ENCODE data around the gene JMJD7.

The JMJD7 gene

DNA sequence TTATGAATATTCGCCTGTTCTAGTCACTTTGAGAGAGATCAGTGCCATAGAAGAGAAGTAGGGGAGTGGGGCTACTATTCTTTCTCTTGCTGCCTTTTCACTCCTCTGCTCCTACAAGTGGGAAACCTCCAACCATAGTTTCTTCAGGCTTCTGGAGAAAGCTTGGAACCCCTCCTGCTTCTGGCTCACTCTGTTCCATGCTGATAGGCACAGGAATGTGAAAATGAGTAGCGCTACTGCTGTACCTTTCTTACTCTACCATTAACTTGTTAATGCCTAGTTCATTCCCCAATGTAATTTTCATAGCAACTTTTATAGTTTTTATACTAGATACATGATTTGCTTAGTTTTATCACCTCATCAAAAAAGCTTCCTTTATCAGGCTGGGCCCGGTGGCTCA, 26.7 kb upstream of the JMJD7 start:
- TF ChIP-seq, protein P1, sequence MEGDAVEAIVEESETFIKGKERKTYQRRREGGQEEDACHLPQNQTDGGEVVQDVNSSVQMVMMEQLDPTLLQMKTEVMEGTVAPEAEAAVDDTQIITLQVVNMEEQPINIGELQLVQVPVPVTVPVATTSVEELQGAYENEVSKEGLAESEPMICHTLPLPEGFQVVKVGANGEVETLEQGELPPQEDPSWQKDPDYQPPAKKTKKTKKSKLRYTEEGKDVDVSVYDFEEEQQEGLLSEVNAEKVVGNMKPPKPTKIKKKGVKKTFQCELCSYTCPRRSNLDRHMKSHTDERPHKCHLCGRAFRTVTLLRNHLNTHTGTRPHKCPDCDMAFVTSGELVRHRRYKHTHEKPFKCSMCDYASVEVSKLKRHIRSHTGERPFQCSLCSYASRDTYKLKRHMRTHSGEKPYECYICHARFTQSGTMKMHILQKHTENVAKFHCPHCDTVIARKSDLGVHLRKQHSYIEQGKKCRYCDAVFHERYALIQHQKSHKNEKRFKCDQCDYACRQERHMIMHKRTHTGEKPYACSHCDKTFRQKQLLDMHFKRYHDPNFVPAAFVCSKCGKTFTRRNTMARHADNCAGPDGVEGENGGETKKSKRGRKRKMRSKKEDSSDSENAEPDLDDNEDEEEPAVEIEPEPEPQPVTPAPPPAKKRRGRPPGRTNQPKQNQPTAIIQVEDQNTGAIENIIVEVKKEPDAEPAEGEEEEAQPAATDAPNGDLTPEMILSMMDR (IDR thresholded peaks at IDR 0.05; ENCODE audit: low read depth, low read length), result no peak
- no peak overlapping the region for H3K4me3 ChIP-seq (replicated peaks in 1 of 2; ENCODE audit: low read depth in 2 of 2, low read length in 2 of 2)
- DNase-seq (ENCODE audit: low read depth in 2 of 2), result no peak

DNA sequence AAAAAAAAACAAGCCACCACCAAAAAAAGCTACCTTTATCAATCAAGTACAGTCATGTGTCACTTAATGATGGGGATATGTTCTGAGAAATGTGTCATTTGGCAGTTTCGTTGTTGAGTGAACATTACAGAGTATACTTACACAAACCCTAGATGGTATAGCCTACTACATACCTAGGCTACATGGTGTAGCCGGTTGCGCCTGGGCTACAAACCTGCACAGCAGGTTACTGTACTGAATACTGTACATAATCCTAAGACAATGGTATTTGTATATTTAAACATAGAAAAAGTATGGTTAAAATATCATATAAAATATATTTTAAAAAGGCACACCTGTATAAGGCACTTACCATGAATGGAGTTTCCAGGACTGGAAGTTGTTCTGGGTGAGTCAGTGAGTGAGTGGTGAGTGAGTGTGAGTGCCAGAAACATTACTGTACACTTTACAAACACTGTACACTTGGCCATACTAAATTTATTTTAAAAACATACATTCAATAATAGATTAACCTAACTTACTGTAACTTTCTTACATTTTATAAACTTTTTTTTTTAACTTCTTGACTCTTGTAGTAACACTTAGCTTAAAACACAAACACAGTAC, 25.9 kb upstream of the JMJD7 start:
- no peak overlapping the region for H3K4me3 ChIP-seq (replicated peaks in 1 of 2; ENCODE audit: low read depth in 2 of 2, low read length in 2 of 2)
- TF ChIP-seq, protein P1 (IDR thresholded peaks at IDR 0.05; ENCODE audit: low read depth, low read length), result no peak
- peak in 1 of 2 donors; percentile 70 for DNase-seq (ENCODE audit: low read depth in 2 of 2)

DNA sequence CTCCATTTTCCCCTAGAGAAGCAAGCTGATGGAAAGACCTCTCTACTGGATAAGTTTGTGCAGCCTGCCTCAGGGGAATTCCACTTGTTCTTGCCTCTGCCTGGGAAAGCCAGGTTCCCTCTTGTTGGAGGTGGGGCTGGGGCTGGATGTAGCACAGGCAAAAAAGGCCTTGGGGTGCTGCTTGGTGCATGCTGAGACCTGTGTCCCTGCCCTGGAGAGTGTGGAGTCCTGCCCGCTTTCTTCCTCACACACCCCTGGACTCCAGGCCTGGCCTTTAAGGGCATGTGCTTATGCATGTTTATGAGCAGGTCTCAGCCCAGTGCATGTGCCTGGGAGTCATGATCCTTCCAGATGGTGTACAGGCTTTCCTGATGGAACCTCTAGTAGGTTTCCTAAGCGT, 23.5 kb upstream of the JMJD7 start:
- DNase-seq (ENCODE audit: low read depth in 2 of 2), result no peak
- TF ChIP-seq, protein P1 (IDR thresholded peaks at IDR 0.05; ENCODE audit: low read depth, low read length), result no peak

DNA sequence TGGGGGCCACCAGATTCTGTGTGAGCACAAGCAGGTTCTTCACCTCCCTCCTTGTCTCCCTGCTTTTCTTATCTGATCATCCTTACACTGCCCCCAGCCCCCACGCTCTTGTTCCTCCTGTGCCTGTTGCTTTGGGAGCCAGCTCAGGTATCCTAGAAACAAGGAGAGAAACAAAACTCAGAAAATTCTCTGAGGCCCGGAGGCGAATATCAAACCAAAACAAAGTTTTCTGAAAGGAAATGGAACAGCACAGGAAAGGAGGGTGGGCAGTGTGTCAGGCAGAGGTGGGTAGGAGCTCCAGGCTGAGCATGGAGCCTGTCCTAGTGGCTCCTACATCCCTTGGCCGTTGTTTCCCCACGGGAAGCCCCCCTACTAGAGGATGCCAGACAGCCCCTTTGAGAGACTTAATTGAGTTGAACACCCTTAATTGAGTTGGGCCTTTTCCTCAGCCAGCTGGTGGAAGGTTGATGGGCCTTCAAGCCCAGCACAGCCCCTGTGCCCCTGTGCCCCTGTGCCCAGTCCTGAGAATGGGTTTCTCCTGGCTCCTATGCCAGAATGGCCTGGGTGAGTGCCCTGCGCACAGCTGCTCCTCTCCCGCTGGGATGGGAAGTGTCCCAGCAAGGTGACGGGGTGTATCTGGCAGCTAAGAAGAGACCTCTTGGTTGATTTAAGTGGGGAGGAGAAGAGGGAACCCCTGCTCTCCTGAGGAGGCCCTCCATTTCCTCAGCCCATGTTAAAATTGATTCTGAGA, 22.8 kb upstream of the JMJD7 start:
- TF ChIP-seq, protein P1 (IDR thresholded peaks at IDR 0.05; ENCODE audit: low read depth, low read length), result no peak
- no peak for DNase-seq (ENCODE audit: low read depth in 2 of 2)
- H3K4me3 ChIP-seq (replicated peaks in 1 of 2; ENCODE audit: low read depth in 2 of 2, low read length in 2 of 2), result no peak overlapping the region

More for the DNA sequence above, 23.5 kb upstream of the JMJD7 start:
- no peak overlapping the region for H3K4me3 ChIP-seq (replicated peaks in 1 of 2; ENCODE audit: low read depth in 2 of 2, low read length in 2 of 2)

DNA sequence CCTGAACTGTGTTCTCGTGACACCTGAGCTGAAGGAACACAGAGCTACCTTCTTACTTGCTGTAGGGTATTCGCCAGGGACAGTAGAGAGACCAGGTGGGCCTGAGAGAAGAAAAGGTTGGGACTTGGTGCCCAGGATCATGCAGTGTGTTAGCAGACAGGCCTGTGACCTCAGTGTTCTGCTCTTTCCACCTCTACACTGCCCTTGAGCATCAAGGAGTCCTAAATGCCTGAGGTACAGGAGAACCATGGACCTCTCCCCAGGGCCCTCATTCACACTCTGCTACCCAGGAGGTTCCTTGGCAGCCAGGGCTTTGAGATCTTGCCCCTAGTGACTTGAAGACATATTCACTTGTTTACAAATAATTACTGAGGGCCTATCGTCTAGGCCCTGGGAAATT, 22.2 kb upstream of the JMJD7 start:
- TF ChIP-seq, protein P1 (IDR thresholded peaks at IDR 0.05; ENCODE audit: low read depth, low read length), result no peak
- H3K4me3 ChIP-seq (replicated peaks in 1 of 2; ENCODE audit: low read depth in 2 of 2, low read length in 2 of 2), result no peak overlapping the region
- DNase-seq (ENCODE audit: low read depth in 2 of 2), result no peak

DNA sequence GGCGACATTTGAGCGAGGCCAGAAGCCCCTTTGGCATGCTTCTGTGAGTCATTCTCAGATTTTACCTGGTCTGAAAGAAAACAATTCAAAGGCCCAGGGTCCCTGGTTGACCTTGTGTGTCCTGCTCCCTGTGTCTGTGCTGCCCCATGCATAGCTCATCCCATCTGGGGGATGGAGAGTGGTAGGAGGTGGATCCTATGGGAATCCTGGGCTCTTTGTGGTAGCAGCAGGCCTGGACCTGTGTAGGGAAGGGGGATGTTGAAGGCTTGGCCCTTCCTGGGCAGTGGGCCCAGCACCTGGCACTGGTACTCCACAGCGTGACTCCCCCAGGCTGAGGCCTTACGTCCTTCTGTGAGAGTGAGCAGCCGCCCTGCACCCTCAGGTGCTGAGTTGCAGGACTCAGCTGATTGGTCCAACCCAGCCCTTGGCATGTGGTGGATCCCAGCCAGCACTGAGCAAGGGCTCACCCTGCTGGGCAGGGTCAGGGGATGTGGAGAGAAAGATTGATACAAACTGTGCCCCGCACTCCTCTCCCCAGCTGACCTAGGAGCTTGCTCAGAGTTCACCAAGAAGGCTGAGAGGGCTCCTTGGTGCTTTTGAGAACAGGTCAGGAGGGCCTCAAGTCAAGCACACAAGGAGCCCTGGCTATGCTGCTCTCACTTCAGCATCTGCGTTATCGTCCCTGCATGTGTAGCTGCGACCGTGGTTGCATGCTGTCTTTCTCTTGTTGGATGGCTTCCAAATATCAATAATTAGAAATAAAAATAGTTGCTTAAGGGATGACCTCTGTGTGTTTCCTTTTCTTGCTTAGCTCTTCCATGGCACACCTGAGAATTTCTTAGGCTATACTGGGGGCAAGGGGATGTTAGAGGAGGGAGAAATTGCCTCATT, 21.4 kb upstream of the JMJD7 start:
- no peak overlapping the region for H3K4me3 ChIP-seq (replicated peaks in 1 of 2; ENCODE audit: low read depth in 2 of 2, low read length in 2 of 2)
- TF ChIP-seq, protein P1 (IDR thresholded peaks at IDR 0.05; ENCODE audit: low read depth, low read length), result no peak
- DNase-seq (ENCODE audit: low read depth in 2 of 2), result no peak

All from cardiac fibroblast (primary cell).